Measurements from ENCODE around the gene BAIAP2.

DNA sequence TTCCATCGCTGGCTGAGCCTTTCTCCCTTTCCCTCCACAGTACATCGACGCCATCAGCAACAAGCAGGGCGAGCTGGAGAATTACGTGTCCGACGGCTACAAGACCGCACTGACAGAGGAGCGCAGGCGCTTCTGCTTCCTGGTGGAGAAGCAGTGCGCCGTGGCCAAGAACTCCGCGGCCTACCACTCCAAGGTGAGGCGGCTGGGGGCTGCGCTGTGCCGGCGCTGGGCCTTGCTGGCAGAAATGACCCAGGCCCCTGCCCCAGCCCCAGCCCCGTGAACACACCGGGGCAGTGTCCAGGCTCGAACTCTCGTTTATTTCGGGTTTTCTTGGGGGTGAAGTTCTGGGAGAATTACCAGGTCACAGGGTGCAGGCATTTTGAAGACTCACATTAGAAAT is 64.9 kb downstream of the BAIAP2 start:
- TF ChIP-seq, protein P1, sequence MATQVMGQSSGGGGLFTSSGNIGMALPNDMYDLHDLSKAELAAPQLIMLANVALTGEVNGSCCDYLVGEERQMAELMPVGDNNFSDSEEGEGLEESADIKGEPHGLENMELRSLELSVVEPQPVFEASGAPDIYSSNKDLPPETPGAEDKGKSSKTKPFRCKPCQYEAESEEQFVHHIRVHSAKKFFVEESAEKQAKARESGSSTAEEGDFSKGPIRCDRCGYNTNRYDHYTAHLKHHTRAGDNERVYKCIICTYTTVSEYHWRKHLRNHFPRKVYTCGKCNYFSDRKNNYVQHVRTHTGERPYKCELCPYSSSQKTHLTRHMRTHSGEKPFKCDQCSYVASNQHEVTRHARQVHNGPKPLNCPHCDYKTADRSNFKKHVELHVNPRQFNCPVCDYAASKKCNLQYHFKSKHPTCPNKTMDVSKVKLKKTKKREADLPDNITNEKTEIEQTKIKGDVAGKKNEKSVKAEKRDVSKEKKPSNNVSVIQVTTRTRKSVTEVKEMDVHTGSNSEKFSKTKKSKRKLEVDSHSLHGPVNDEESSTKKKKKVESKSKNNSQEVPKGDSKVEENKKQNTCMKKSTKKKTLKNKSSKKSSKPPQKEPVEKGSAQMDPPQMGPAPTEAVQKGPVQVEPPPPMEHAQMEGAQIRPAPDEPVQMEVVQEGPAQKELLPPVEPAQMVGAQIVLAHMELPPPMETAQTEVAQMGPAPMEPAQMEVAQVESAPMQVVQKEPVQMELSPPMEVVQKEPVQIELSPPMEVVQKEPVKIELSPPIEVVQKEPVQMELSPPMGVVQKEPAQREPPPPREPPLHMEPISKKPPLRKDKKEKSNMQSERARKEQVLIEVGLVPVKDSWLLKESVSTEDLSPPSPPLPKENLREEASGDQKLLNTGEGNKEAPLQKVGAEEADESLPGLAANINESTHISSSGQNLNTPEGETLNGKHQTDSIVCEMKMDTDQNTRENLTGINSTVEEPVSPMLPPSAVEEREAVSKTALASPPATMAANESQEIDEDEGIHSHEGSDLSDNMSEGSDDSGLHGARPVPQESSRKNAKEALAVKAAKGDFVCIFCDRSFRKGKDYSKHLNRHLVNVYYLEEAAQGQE (IDR thresholded peaks at IDR 0.05; ENCODE audit: low read depth): no peak
- TF ChIP-seq EP300 (IDR thresholded peaks at IDR 0.05; ENCODE audit: borderline replicate concordance) (no peak), FOXM1 (IDR thresholded peaks at IDR 0.05; ENCODE audit: borderline replicate concordance, low read depth) (no peak), TAF1 (IDR thresholded peaks at IDR 0.05; ENCODE audit: low read depth) (no peak), CEBPB (IDR thresholded peaks at IDR 0.05) (no peak), YY1 (IDR thresholded peaks at IDR 0.05; ENCODE audit: low read depth) (no peak), RAD21 (IDR thresholded peaks at IDR 0.05; ENCODE audit: low read depth) (no peak), CREB1 (IDR thresholded peaks at IDR 0.05; ENCODE audit: low read depth) (no peak), TEAD4 (IDR thresholded peaks at IDR 0.05) (no peak)
- TF ChIP-seq, protein P2, sequence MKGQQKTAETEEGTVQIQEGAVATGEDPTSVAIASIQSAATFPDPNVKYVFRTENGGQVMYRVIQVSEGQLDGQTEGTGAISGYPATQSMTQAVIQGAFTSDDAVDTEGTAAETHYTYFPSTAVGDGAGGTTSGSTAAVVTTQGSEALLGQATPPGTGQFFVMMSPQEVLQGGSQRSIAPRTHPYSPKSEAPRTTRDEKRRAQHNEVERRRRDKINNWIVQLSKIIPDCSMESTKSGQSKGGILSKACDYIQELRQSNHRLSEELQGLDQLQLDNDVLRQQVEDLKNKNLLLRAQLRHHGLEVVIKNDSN (IDR thresholded peaks at IDR 0.05): no peak
- TF ChIP-seq, protein P3, sequence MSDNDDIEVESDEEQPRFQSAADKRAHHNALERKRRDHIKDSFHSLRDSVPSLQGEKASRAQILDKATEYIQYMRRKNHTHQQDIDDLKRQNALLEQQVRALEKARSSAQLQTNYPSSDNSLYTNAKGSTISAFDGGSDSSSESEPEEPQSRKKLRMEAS (IDR thresholded peaks at IDR 0.05): no peak

All from Ishikawa (cell line).